Testis (tissue), 2 donors: Measurements from ENCODE around the gene CBFA2T3.

Experiments used
- CTCF ChIP-seq, 3 experiments: fragments of 450-650 bp in 2 of 3; fragments of 200-600 bp in 1 of 3; sonication (generic) in 1 of 3; IDR thresholded peaks; one replicate each; pipeline ENCODE4 v1.5.1; 2016 to 2019; ENCODE audit warnings: antibody characterized with exemption in 3 of 3, mild to moderate bottlenecking in 2 of 3, moderate library complexity in 1 of 3
- POLR2A ChIP-seq: fragments of 450-650 bp; IDR thresholded peaks from one replicate; pipeline ENCODE4 v1.6.1; 2017; ENCODE audit warnings: antibody characterized with exemption, mild to moderate bottlenecking, moderate library complexity

- TF ChIP-seq CTCF (IDR thresholded peaks at IDR 0.05) (no peak), POLR2A (no peak)
Measured at GRCh38 chr16:88920618-88921590, 56.1 kb downstream of the CBFA2T3 start.
